Measurements from ENCODE around the gene HRAS.

- no peak for TF ChIP-seq NFRKB (IDR thresholded peaks at IDR 0.05)
- no peak for TF ChIP-seq ARNT (IDR thresholded peaks at IDR 0.05)
- no peak for TF ChIP-seq PKNOX1 (IDR thresholded peaks at IDR 0.05)
- TF ChIP-seq HDGF (IDR thresholded peaks at IDR 0.05; ENCODE audit: borderline replicate concordance) = no peak
- TF ChIP-seq SP1 (IDR thresholded peaks at IDR 0.05) = no peak
- no peak for TF ChIP-seq FOXA1 (IDR thresholded peaks at IDR 0.05)
- TF ChIP-seq LEF1 (IDR thresholded peaks at IDR 0.05; ENCODE audit: borderline replicate concordance) = no peak
- TF ChIP-seq FOXM1 (IDR thresholded peaks at IDR 0.05; ENCODE audit: borderline replicate concordance) = no peak
- TF ChIP-seq CTBP1 (IDR thresholded peaks at IDR 0.05; ENCODE audit: borderline replicate concordance) = no peak
- TF ChIP-seq SUZ12 (IDR thresholded peaks at IDR 0.05) = no peak
- no peak for TF ChIP-seq FOXK2 (IDR thresholded peaks at IDR 0.05)
These were observed 42.7 kb downstream of the HRAS start for GRCh38 chr11:492427-493226.

Measured in HEK293T (cell line).